GM12892 (cell line): ENCODE data around the gene AXIN2.

ENCODE experiments used
- DNase-seq: peaks from one replicate; pipeline ENCODE4 v3.0.0; 2011; ENCODE audit not compliant: insufficient read length
- FAIRE-seq: peaks from 2 replicates; lab custom pipeline; 2011; peaks lifted over from hg19 to GRCh38; lab: Jason Lieb, UNC
- POLR2A ChIP-seq: IDR thresholded peaks from 2 replicates; pipeline ENCODE4 v1.6.1; 2011; ENCODE audit warnings: low read depth, low read length, control low read depth
- POLR2AphosphoS5 ChIP-seq: IDR thresholded peaks from 2 replicates; pipeline ENCODE4 v1.6.1; 2011; ENCODE audit warnings: low read depth, low read length, control low read depth
- TAF1 ChIP-seq: IDR thresholded peaks from 2 replicates; pipeline ENCODE4 v1.6.1; 2011; ENCODE audit warnings: low read depth, mild to moderate bottlenecking, control low read depth, low read length, borderline replicate concordance

The AXIN2 gene

GRCh38 chr17:65593092-65593854 lies 31.8 kb upstream of the AXIN2 start:
- TF ChIP-seq POLR2A (no peak), POLR2AphosphoS5 (no peak), TAF1 (no peak)
- no peak for DNase-seq
- FAIRE-seq, result no peak

DNA sequence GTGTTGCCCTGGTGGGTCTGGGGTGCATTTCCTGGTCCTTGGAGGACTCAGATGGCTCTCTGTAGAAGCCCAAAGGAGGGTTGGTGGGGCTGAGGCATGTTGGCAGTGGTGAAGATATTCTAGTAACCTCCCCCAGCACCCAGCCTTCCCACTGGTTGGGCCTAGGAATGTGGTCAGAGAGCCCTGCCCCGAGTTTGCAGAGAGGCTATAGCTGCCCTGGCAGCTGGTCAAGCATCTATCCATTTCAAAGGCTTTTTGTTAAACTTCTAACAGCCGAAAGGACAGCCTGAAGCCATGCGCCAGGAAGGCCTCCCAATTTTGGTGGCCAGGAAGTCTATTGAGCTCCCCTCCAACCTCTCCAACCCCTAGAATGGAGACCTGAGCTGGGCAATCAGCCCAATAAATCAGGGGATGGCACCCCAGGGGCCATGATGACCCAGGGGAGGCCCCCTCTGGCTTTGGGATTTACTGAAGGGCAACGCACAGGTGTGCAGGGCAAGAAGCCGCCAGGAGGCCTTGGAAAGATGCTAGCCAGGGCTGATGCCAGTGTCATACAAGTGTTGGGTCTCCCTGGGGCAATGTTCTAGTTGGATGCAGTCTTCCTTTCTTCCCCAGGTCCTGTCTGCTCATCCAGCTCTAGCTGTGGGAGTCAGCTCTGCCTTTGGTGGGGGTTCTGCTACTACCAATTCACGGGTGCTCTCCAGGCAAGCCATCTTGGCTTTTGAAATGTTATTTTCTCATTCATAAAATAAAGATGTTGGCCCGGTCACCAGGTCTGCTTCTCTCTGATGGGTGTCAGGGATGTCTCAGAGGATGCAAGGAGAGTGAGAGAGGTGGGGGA lies 30.9 kb upstream of the AXIN2 start:
- no peak for FAIRE-seq
- no peak for TF ChIP-seq POLR2A
- TF ChIP-seq POLR2AphosphoS5, result no peak
- TF ChIP-seq TAF1, result no peak
- no peak for DNase-seq

GRCh38 chr17:65589321-65589720 lies 27.9 kb upstream of the AXIN2 start:
- FAIRE-seq (no peak), DNase-seq (no peak)

DNA sequence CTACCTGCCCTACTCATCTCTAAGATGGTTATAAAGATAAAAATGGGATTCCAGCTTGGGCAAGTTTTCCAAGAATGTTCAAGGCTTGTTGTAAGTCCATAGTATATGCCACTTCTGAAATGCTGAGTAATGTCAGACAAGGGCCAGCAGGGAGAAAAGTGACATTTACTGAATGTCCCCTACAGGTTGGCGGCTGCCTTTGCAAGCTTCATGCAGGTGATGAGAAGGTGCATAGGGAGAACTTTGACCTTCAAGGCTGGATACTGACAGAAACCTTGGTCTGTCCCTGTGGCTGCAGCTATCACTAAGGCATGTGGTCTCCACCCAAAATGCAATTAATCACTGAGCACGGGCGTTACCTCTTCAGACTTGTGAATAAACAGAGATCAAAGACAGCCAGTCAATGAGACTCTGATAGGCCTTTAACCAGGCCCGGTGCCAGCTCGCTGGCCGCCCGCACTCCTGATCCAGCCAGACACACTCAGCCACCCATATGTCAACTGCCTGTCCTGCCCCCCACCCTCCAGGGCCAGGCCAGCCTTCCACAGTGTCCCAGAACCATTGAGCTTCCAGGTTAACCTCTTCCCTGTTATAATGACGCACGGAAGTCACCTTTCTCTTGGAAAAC lies 26.8 kb upstream of the AXIN2 start:
- TF ChIP-seq POLR2A (no peak), POLR2AphosphoS5 (no peak), TAF1 (no peak)
- FAIRE-seq (no peak), DNase-seq (no peak)

More at GRCh38 chr17:65589321-65589720, 27.9 kb upstream of the AXIN2 start:
- no peak for TF ChIP-seq TAF1
- no peak for TF ChIP-seq POLR2AphosphoS5
- no peak for TF ChIP-seq POLR2A

DNA sequence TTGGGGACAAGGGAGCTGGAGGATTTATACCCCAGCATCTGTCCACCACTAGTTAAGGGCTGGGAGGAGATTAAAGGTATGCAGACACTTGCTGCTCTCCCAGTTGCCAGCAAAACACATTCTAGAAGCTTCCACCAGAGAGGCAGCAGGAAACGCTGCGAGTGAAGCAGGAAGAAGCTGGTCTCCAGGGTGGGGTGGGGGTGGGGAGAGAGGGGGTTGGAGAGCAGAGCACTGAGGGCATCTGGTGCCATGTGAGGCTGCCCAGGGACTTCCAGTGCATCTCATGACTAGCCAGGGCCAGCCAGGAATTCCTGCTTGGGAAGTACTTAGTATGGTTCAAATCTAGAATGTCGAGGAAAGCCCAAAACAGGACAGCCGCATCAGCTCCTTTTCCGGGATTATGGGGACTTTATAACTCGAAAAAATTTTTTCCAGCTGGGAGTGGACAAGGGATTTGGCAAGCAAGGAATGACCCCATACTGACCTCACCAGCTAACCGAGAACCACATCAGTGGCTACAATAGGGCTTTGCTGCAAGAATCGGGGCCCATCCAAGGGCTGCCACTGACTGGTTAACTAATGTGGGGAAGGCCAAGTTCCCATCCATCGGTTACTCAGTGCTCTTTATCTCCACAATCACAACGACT lies 26.2 kb upstream of the AXIN2 start:
- DNase-seq, result no peak
- FAIRE-seq, result no peak
- TF ChIP-seq POLR2AphosphoS5, result no peak
- no peak for TF ChIP-seq POLR2A
- no peak for TF ChIP-seq TAF1

- TF ChIP-seq POLR2A, result no peak
- DNase-seq (no peak), FAIRE-seq (no peak)
These were observed 25.5 kb upstream of the AXIN2 start for GRCh38 chr17:65586899-65587298.

DNA sequence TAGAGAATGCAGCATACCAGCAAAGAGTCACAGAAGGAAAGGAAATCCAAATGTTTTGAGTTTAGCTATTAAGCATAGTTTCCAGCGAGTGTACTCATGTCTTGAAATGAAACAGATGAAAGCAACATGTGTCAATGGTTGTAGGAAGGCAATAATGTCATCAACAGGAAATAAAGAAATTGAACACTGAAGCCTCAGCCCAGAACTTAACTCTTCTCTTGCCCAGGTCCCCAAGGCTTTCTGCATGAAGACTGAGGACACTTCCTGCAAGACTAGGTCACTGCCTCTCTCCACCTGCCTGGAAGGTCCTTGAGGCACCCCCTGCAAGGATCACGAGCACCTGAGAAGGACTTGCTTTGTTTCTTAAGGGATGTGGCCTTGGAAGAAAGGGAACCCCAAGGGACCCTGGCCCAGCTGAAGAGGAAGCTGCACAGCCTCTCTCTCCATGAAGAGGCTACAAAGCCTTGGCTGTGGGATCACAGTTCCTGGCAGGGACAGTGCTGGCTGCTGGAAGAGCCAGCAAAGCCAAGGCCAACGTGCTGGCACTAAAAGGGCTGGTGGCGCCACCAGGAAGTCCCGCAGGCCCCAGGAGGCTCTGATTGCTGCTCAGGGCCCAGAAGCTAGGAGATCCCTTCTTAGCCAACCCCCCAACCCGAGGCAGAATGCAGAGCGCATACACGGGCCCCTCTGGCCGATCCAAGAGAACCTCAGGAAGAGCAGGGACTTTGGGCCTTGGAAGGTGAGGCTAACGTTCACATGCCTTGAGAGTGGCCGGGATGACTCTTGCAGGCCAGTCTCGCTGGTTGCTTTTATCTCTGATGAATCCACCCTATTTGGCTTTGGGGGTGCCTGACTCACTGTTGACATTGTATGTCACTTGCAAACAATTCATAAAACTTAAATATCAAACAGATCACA lies 23.4 kb upstream of the AXIN2 start:
- DNase-seq, result no peak
- TF ChIP-seq POLR2AphosphoS5 (no peak), TAF1 (no peak), POLR2A (no peak)
- FAIRE-seq, result no peak

GRCh38 chr17:65583921-65584603 lies 22.6 kb upstream of the AXIN2 start:
- FAIRE-seq (no peak), DNase-seq (no peak)
- TF ChIP-seq POLR2A, result no peak
- TF ChIP-seq POLR2AphosphoS5, result no peak
- TF ChIP-seq TAF1, result no peak

- no peak for DNase-seq
- no peak for FAIRE-seq
These were observed 15.5 kb upstream of the AXIN2 start for GRCh38 chr17:65576939-65577338.

GRCh38 chr17:65573282-65573602 lies 11.8 kb upstream of the AXIN2 start:
- no peak for TF ChIP-seq TAF1
- TF ChIP-seq POLR2A, result no peak
- TF ChIP-seq POLR2AphosphoS5, result no peak
- DNase-seq, result no peak
- FAIRE-seq, result no peak

More at GRCh38 chr17:65576939-65577338, 15.5 kb upstream of the AXIN2 start:
- TF ChIP-seq TAF1 (no peak), POLR2AphosphoS5 (no peak), POLR2A (no peak)
